NOMO-1 treated with DMSO at 0.1 percent for 48 hours (cell line): Measurements from ENCODE around the gene NEFH.
A peak's percentile ranks its signal among the peaks of the same experiment; 100 is the strongest.

Experiments
- DNase-seq: peaks from one replicate; lab custom pipeline; 2025; ENCODE audit not compliant: unreplicated experiment; lab: John Stamatoyannopoulos, UW

NEFH gene

DNA sequence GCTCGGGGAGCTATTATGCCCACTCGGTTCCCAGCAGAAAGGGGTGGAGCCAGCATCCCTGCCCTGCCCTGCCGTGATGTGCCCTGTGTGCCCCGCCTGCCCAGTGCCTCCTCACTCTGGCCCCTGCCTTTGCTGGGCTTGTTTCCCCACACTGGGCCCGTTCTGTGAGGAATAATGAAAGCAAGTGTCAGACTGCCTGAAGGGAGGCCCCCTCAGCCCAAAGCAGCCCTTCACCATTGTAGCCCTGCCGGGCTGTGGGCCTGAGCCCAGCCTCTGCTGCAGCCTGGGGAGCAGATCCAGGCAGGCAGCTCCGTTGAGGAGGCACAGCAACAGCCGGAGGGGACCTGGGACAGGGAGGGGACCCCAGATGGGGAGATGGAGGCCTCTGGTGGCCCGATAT lies 20.2 kb upstream of the NEFH start:
- no peak for DNase-seq

DNA sequence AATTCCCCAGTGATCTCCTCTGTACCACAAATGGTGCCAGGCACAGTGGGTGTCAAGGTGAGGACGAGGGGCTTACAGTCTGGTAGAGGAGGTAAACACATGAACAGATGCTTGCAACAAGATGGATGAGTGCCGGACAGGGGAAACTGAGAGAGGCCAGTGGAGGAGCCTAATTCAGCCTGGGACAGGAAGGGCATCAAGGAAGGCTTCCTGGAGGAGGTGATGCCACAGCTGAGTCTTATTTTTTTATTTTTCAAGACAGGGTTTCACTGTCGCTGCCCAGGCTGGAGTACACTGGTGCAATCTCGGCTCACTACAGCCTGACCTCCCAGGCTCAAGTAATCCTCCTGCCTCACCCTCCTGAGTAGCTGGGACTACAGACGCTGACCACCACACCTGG lies 18.8 kb upstream of the NEFH start:
- no peak for DNase-seq

DNA sequence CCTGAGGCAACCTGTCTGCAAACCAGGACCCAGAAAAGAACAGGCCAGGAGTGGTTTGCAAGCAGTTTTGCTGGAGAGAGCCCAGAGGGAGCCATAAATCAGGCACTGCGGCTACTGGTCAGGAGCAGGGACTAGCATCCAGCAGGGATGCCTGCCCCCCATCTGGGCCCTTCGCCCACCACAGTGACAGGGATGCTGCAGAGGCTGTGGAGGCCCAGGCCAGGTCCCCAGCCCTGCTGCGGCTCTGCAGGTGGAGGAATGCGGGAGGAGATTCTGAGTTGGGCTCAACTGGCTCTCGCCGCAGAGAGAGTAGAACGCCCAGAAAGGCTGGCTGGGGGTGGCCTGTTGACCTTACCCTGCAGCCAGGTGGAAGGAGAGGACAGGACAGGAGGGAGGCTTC lies 16.4 kb upstream of the NEFH start:
- DNase-seq: no peak

DNA sequence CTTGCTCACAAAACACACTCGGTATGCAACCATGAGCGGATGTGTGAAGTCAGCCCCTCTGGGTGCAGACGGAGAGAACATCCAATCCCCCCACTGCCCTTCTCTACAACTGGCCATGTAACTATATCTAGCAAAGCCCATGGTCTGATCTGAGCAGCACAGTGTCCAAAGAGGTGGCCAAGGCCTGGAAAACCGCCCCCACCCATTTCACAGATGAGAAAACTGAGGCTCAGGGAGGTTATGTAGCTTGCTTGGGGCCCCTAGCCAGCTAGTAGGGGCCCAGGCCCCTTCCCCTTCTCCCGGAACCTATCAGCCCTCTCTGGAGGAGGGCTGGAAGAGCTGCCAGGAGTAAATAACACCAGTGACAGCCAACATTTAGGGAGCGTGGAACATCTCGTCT lies 15.4 kb upstream of the NEFH start:
- no peak for DNase-seq

DNA sequence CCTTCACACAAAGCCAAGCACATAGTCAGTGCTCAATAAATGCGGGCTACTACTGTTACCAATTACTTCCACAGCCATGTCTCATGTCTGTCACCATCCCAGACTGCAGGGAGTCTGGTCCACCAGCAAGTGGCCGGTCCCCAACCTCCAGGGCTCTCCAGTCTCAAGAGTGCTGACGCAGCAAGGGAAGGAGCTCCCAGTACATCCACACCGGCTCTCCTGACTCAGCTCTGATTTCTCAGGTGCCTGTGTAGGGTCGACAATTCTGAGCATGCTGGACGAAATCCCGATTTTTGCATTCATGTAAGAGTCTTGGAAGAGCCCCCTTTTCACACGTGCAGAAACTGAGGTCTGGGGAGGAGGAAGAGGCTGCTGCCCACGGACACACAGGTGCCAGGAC lies 10.3 kb upstream of the NEFH start:
- DNase-seq: no peak

DNA sequence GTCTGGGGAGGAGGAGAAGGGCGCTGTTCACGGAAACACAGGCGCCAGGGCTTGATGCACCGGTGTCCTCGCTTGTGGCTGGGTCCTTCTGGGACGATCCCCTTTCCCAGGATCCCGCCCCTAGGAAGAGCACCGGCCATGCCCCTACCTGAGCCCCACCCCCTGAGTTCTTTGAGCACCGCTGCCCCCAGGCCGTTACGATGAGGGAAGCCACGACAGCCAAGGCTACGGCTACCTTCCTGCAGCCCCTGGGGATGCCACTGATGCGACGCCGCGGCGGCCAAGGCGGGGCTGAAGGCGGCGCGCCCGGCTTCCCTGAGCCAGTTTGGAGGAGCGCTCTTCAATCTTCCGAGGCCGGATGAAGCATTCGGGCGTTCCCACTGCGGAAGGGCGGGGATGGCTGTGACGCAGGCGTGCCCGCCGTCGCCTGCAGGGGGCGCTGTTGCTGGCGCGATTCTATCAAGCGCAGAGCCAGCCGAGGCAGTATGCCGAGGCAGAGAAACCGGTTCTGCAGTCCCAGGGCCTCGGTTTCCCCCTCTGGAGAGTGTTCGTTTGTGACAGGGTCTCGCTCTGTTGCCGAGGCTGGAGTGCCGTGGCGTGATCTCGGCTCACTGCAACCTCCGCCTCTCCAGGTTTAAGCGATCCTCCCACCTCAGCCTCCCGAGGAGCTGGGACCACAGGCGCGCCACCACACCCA lies 9.7 kb upstream of the NEFH start:
- DNase-seq: peak; percentile 16

DNA sequence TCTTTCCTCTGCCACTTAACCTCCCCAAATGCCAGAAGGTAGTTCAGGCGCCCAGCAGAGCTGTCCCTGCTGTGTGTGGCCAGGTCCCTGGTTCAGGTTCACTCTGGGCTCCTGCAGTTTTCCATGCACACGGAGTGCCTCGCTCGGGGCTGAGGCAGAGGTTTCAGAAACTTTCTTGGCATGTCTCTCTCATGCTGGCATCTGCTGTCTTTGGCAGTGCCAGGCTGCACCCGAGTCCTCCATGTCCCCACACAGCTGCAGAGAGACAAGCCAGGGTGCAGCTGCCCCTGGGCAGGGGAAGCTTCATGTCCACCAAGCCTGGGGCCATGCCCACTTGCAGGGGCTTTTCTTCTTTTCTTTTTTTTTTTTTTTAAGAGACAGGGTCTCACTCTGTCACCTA lies 7.0 kb upstream of the NEFH start:
- DNase-seq: peak; percentile 8

DNA sequence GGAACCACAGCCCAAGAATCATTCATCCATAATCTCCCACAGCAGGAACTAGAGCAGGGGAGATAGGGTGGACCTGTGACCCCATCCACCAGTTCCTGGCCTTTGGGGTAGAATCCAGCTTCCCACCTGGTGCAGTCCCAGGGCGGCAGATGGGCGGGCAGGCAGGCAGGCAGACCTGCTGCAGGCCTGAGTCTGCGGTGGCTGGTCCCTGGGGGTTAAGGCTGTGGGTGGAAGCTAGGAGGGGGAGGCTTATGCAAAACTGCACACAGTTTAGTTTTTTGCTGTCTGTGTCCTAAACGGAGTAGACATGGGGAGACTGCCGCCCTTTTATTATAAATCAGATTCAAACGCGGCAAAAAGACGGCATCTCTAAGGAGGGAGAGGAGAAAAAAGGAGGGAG lies 4.5 kb upstream of the NEFH start:
- no peak for DNase-seq

DNA sequence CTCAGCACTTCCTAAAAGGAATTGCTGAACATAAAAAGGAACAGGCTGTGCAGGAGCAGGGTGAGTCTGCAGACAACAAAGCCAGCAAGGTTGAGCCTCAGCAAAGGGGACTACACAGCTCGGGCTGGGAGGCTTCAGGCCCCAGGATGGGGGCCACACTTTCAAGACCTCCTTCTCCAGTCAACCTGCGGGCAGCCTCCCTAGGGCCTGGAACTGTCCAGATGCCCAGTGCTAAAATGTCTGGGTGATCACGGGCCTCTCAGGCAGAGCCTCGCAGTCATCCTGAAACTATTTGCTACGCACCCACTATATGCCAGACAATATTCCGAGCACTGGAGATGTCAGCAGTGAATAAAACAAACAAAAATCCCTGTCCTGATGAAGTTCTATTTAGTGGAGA lies 3.9 kb upstream of the NEFH start:
- DNase-seq: no peak

DNA sequence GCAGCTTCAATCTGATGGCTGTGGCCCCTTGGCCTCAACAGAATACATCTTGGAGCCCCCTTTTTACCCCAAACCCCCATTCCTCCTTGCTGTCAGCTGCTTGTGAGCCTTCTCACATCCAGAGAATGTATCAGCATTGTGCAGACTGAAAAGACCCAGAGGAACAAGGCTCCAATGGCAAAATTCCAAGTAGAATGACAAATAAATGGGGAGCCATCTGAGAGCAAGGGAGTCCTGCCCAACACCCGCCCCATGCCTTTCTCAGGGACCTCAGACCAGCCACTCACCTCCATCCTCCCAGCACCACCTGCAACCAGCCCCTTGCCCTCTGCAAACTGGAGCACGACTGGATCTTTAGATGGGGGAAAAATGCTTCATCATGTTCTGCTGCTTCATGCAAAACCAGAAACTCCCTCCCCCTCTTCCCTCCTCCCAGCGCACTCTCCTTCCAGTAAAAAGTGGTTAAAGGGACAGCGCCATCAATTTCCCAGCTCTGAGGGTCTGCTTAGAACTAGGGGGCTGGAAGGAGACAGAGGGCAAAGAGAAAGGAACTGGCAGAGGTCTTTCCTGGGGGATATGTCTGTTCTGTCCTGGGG lies 2.2 kb upstream of the NEFH start:
- DNase-seq: no peak

DNA sequence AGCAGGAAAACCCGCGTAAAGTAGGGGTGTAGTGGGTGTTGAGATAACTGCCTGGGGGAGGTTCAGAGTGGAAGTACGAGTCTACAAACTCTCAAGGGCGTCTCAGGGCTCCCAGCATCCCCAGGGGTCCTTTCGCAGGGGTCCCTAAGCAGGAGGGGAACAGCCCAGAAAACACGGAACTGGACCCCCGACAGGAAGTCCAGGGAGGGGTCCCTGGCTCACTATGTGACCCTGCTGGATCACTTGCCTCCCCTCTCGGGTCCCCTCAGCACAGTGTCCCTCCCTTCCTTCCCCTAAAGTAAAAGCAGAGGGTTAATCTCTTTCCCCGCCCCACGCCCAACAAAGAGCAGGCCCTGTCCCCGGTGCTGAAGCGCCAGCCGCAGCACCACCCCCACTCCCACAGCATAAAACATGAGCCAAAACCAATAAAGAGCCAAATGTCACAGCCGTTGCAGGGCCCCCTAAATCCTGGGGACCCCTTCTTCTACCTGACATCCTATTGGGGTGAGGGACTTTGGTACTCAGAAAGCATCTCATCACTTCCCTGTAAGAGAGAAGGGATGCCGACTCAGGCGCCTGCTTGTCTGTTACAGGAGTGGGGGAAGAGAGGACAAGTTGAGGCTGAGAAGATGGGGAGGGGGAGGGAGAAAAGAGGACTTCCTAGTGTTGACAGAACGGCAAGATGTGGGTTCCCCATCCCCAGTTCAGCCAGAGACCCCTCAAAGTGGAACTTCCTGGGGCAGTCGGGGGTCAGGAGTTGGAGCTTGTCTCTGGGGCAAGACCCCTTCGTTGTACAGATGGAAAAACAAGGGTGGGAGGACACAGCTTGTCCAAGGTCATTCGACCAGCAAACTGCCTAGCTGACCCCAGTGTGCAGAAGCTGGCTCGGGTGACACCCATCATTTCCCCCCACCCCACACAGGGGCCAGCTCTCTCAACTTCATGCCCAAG lies 1.4 kb upstream of the NEFH start:
- no peak for DNase-seq

DNA sequence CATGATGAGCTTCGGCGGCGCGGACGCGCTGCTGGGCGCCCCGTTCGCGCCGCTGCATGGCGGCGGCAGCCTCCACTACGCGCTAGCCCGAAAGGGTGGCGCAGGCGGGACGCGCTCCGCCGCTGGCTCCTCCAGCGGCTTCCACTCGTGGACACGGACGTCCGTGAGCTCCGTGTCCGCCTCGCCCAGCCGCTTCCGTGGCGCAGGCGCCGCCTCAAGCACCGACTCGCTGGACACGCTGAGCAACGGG lies 169 bp downstream of the NEFH start:
- DNase-seq: no peak

DNA sequence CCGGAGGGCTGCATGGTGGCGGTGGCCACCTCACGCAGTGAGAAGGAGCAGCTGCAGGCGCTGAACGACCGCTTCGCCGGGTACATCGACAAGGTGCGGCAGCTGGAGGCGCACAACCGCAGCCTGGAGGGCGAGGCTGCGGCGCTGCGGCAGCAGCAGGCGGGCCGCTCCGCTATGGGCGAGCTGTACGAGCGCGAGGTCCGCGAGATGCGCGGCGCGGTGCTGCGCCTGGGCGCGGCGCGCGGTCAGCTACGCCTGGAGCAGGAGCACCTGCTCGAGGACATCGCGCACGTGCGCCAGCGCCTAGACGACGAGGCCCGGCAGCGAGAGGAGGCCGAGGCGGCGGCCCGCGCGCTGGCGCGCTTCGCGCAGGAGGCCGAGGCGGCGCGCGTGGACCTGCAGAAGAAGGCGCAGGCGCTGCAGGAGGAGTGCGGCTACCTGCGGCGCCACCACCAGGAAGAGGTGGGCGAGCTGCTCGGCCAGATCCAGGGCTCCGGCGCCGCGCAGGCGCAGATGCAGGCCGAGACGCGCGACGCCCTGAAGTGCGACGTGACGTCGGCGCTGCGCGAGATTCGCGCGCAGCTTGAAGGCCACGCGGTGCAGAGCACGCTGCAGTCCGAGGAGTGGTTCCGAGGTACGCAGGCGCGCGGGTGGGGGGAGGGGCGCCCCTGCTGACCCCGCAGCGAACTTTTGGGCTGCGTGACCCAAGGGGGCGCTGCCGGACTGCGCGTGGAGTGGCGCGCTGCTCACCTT lies 670 bp downstream of the NEFH start:
- DNase-seq: peak; percentile 56

DNA sequence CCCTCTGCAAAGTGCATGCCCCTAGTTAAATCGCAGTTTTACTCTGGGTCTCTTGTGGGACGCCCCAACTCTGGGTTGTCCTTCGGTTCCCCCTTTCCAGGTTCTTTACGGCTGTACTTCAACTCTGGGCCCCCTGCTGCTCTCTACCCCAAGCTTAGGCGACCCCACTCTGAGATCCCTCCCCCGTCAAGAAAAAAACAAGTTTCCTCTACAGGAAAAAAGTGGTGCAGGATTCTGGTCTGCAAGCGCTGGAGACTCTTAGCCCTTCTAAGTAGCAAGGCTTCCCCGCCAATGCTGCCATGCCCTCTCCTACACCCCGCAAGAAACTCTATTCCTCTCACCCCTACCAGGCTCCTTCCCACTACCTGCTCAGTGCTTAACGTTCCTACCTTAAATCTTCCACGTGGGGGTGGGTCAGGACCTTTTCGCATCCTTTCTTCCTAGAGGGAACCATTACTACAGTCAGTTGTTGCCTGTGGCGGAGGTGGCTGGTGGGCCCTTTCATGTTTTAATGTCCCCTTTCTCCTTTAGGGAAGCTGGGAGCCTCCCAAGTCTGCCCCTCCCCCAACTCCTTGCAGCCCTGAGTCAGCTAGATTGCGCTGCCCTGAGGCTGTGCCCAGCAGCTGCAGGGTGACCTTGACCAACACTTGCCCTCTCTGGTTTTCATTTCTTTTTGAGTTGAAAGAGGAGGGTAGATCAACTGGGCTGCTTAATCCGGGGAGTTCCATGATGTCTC lies 1.4 kb downstream of the NEFH start:
- no peak for DNase-seq

DNA sequence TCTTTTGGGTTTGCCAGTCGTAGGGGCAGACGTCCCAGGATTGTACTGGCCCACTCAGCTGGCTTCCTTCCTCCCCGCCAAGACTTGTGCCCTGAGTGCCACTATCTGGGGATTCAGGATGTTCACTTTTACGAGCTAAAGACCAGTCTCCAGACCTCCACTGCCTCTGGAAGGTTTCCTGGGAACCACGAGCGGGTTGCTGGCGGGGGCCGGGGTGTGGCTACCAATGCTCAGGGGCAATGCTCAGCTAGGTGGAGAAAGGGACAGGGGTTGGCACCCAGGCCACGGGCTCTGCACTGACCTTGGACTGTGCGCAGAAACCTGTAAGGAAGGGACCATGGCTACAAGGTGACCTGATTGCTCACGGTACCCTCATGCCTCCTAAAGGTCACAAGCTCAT lies 2.2 kb downstream of the NEFH start:
- DNase-seq: no peak

DNA sequence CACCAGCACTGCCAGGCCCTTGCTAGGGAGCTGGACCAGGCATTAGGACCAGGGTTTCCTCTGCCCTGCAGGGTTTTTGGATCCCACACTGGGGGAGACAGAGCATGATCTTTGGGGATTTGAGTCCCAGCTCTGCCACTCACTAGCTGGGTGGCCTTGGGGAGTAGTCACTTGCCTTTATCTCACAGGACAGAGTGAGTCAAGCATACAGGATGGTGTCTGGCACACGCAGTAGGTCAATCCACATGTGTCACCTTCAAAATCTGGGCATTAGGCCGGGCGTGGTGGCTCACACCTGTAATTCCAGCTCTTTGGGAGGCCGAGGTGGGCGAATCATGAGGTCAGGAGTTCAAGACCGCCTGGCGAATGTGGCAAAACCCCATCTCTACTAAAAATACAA lies 2.7 kb downstream of the NEFH start:
- no peak for DNase-seq

DNA sequence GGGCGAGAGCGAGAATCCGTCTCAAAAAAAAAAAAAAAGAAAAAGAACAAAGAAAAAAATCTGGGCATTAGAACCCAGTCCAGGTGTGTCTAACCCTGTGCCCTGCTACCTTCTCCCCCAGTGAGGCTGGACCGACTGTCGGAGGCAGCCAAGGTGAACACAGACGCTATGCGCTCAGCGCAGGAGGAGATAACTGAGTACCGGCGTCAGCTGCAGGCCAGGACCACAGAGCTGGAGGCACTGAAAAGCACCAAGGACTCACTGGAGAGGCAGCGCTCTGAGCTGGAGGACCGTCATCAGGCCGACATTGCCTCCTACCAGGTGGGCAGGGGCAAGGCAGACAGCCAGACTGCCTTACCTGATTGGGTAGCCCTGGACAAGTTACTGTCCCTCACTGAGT lies 3.2 kb downstream of the NEFH start:
- DNase-seq: no peak

DNA sequence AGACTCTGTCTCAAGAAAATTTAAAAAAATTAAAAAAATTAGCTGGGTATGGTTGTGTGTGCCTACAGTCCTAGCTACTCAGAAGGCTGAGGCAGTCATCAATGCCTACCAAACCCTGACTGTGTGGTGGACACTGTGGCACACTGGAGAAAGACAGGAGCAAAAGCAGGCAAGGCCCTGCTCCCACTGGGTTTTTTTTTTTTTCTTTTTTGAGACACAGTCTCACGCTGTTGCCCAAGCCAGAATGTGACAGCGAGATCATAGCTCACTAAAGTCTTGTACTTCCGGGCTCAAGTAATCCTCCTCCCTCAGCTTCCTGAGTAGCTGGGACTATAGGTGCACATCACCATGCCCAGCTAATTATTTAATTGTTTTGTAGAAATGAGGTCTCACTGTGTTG lies 4.6 kb downstream of the NEFH start:
- no peak for DNase-seq

DNA sequence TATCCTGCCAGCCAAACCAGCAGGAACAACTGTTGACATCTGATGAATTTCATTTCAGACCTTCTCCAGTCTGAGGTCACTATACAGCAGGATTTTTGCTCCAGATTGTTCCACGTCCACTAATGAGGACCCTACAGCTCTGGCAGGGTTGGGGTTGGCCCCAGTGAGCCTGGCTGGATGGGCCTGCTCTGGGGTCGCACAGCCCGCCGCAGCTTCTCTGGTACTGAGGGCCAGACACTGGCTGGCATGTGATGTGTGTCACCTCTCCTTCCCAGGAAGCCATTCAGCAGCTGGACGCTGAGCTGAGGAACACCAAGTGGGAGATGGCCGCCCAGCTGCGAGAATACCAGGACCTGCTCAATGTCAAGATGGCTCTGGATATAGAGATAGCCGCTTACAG lies 5.4 kb downstream of the NEFH start:
- DNase-seq: no peak

DNA sequence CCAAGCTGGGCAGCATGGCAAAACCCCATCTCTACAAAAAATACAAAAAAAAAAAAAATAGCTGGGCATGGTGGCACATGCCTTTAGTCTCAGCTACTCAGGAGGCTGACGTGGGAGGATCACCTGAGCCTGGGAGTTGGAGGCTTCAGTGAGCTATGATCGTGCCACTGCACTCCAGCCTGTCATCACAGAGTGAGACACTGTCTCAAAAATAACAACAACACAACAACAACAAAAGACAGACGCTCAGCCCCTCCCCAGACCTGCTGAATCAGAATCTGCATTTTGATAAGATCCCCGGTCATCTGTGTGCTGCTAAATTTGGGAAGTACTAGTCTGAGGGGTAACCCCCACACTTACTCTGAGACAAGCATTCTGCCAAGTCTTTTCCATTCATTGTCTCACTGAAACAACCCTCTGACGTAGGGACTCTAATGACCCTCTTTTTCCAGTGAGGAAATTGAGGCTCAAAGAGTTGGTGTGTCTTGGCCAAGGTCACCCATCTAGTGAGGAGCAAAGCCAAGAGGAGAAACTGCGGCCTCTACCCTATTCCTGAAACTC lies 7.5 kb downstream of the NEFH start:
- no peak for DNase-seq
